OCI-LY7 (cell line): Measurements from ENCODE around the gene ZNF70.

Source experiments
- EZH2phosphoT487 ChIP-seq: fragments of 200-600 bp; sonication (generic); IDR thresholded peaks from 2 replicates; pipeline ENCODE4 v1.6.1; 2018; ENCODE audit warnings: low read depth, borderline replicate concordance, mild to moderate bottlenecking, mixed run types, antibody characterized with exemption, low read length, moderate library complexity, mixed read lengths
- TF ChIP-seq, protein P1 (sequence below): fragments of 200-600 bp; sonication (generic); conservative IDR thresholded peaks from 2 replicates; pipeline ENCODE4 v1.5.1; 2014; ENCODE audit warnings: mild to moderate bottlenecking, antibody characterized with exemption, low read length, moderate library complexity, mixed read lengths

DNA sequence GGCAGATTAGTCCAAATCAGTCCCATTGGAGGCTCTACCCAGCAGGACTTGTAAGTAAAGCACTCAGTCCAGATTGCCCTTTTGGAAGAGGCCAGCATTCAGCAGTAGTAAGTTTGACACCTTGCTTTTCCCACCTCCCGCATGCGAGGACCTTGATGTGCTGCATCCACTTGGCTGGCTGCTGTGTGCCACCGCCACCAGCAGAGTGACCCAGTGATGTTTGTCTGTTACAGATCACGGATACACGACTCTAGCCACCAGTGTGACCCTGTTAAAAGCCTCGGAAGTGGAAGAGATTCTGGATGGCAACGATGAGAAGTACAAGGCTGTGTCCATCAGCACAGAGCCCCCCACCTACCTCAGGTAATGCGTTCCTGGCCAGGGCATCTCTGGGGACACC is 42.4 kb upstream of the ZNF70 start:
- TF ChIP-seq, protein P1, sequence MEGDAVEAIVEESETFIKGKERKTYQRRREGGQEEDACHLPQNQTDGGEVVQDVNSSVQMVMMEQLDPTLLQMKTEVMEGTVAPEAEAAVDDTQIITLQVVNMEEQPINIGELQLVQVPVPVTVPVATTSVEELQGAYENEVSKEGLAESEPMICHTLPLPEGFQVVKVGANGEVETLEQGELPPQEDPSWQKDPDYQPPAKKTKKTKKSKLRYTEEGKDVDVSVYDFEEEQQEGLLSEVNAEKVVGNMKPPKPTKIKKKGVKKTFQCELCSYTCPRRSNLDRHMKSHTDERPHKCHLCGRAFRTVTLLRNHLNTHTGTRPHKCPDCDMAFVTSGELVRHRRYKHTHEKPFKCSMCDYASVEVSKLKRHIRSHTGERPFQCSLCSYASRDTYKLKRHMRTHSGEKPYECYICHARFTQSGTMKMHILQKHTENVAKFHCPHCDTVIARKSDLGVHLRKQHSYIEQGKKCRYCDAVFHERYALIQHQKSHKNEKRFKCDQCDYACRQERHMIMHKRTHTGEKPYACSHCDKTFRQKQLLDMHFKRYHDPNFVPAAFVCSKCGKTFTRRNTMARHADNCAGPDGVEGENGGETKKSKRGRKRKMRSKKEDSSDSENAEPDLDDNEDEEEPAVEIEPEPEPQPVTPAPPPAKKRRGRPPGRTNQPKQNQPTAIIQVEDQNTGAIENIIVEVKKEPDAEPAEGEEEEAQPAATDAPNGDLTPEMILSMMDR, result no peak
- no peak for TF ChIP-seq EZH2phosphoT487
